ENCODE measurements around the gene ACER3.

Gene ACER3

GRCh38 chr11:76880314-76880713 is 19.6 kb downstream of the ACER3 start:
- peak; percentile 28 for TF ChIP-seq CTCF (conservative IDR thresholded peaks at IDR 0.05; ENCODE audit: low read depth, low read length)
- peak; percentile 29 for DNase-seq (ENCODE audit: low read depth)
- H3K4me3 ChIP-seq (ENCODE audit: low read depth, low read length), result no peak overlapping the region

DNA sequence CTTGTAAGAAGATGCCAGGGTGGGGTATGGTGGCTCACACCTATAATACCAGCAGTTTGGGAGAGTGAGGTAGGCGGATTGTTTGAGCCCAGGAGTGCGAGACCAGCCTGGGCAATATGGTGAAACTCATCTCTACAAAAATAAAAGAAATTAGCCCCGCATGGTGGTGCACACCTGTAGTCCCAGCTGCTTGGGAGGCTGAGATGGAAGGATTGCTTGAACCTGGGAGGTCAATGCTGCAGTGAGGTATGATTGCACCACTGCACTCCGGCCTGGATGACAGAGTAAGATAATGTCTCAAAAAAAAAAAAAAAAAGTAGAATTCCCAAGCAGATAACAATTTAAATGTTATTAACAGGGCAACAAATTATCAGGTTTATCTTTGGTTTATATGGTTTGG is 20.2 kb downstream of the ACER3 start:
- TF ChIP-seq CTCF (conservative IDR thresholded peaks at IDR 0.05; ENCODE audit: low read depth, low read length), result no peak
- no peak overlapping the region for H3K4me3 ChIP-seq (ENCODE audit: low read depth, low read length)
- no peak for DNase-seq (ENCODE audit: low read depth)

GRCh38 chr11:76885390-76886097 is 24.8 kb downstream of the ACER3 start:
- H3K4me3 ChIP-seq (ENCODE audit: low read depth, low read length), result no peak overlapping the region
- no peak for TF ChIP-seq CTCF (conservative IDR thresholded peaks at IDR 0.05; ENCODE audit: low read depth, low read length)
- peak; percentile 63 for DNase-seq (ENCODE audit: low read depth)

DNA sequence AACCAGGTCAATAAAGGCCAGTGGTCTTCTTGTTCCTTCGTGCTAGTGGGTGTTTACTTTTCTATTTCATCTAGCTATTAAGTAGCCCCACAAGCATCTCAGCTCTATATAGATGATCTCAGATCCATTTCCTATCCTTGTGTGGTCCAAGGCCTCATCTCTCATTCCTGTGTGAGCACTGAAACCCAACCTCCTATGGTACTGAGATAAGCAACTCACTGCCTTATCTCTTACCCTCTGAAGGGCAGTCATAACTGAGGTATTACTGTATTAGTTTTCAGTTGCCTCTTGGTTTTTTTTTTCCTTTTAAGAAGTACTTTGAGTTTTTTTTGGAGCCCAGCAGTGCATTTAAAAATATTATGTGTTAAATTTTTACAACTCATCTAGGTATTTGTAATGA is 28.3 kb downstream of the ACER3 start:
- peak; percentile 38 for DNase-seq (ENCODE audit: low read depth)
- no peak overlapping the region for H3K4me3 ChIP-seq (ENCODE audit: low read depth, low read length)
- TF ChIP-seq CTCF (conservative IDR thresholded peaks at IDR 0.05; ENCODE audit: low read depth, low read length), result no peak

GRCh38 chr11:76889411-76889975 is 28.8 kb downstream of the ACER3 start:
- peak; percentile 12 for DNase-seq (ENCODE audit: low read depth)
- no peak for TF ChIP-seq CTCF (conservative IDR thresholded peaks at IDR 0.05; ENCODE audit: low read depth, low read length)
- no peak overlapping the region for H3K4me3 ChIP-seq (ENCODE audit: low read depth, low read length)

DNA sequence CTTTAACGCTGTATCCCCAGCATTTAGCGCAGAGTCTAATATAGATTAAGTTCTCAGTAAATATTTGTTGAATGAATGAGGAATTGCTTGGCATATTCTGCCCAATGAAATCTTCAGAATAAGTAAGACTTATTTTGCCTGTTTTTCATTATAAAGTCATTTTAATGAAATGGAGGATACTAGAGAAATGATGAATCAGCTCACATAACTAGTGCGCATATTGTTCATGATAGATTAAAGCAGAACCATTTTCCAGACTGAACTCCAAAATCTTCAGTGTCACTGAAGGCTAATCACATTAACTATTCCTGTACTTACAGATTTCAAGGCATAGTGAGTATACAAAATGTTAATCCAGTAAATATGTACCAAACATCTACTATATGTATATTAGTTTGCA is 29.6 kb downstream of the ACER3 start:
- TF ChIP-seq CTCF (conservative IDR thresholded peaks at IDR 0.05; ENCODE audit: low read depth, low read length), result no peak
- no peak for DNase-seq (ENCODE audit: low read depth)
- H3K4me3 ChIP-seq (ENCODE audit: low read depth, low read length), result no peak overlapping the region

- DNase-seq (ENCODE audit: low read depth), result no peak
- TF ChIP-seq CTCF (conservative IDR thresholded peaks at IDR 0.05; ENCODE audit: low read depth, low read length), result no peak
- no peak overlapping the region for H3K4me3 ChIP-seq (ENCODE audit: low read depth, low read length)
Observed at GRCh38 chr11:76891285-76891684, 30.6 kb downstream of the ACER3 start.
